Neural progenitor cell (in vitro differentiated cells): ENCODE measurements around the gene TRIO.

ENCODE experiments used
- EZH2 ChIP-seq: fragments of 200-600 bp; sonication (generic); IDR thresholded peaks from 2 replicates; pipeline ENCODE4 v1.6.1; 2017; ENCODE audit warnings: antibody characterized with exemption, mild to moderate bottlenecking, moderate library complexity
- TF ChIP-seq, protein P1 (sequence below): fragments of 200-600 bp; sonication (generic); IDR thresholded peaks from 2 replicates; pipeline ENCODE4 v1.5.1; 2017; ENCODE audit warnings: antibody characterized with exemption, mild to moderate bottlenecking

DNA sequence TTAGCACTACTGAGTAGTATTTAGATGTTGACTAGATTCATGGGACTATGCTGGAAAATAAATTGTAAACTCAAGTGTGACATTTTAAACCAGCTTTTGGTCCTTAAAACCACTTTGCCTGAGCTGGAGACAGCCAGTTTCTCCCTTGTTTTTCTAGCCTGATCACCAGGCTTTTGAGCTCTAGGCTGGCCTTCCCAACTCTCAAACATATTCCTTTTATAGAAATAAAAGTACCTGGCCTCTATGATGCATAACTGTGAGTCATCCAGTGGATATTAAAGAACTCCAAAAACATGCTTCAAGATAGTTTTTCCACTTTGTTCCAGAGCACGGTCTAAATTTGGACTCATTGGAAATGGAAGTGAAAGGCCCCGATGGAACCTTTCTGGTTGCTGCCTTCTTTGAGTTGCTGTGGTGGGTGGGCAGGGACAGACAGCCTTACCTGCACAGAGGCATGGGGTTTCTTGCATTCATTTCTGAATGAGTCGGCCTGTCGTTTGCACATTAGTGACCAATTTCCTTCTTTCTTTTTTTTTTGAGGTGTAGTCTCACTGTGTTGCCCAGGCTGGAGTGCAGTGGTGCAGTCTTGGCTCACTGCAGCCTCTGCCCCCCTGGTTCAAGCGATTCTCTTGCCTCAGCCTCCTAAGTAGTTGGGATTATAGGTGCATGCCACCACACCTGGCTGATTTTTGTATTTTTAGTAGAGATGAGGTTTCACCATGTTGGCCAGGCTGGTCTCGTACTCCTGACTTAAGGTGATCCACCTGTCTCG is 43.1 kb downstream of the TRIO start:
- TF ChIP-seq, protein P1, sequence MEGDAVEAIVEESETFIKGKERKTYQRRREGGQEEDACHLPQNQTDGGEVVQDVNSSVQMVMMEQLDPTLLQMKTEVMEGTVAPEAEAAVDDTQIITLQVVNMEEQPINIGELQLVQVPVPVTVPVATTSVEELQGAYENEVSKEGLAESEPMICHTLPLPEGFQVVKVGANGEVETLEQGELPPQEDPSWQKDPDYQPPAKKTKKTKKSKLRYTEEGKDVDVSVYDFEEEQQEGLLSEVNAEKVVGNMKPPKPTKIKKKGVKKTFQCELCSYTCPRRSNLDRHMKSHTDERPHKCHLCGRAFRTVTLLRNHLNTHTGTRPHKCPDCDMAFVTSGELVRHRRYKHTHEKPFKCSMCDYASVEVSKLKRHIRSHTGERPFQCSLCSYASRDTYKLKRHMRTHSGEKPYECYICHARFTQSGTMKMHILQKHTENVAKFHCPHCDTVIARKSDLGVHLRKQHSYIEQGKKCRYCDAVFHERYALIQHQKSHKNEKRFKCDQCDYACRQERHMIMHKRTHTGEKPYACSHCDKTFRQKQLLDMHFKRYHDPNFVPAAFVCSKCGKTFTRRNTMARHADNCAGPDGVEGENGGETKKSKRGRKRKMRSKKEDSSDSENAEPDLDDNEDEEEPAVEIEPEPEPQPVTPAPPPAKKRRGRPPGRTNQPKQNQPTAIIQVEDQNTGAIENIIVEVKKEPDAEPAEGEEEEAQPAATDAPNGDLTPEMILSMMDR: no peak
- TF ChIP-seq EZH2: no peak
